ENCODE measurements around the gene FGD2.
A peak's percentile ranks its signal among the peaks of the same experiment; 100 is the strongest.
"Not testable (repeated sequence)": the region's sequence is repeated elsewhere in the genome, so short reads cannot be mapped to it uniquely, and the experiment has no call there.

FGD2 gene

GRCh38 chr6:36970892-36971842 is 34.3 kb upstream of the FGD2 start:
- no peak for DNase-seq

DNA sequence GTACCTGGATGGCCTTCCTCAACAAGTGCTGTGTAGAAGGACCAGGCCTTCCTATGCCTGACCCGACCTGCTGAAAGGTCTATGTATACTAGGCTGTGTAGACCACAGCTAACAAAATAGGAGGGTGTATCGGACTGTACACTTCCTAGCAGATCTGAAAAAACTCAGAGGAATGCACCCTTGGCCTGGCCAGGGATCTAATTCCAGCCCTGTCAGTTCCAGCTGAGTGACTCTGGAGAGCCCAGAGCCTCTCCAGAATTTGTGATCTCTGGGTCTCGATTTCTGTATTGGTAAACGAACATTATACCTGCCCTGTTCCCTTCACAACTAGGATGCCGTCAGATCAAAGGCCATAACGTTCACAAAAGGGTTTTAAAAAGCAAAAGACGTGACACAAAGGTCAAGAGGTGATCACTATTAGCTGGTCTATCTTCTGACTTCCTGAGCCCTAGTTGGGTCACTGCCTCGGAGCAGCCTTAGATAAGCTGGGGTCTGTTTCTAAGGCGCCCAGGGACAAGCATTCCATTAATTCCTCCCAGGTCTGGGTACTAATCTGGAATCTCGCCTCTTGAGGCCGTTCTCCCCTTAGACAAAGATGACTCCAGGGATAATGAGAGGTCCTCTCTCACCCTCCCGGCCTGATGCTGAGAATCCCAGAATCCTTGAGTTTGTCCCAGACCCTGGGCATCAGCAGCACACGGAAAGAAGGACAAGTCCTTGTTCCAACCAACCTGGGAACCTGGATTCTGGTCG is 33.4 kb upstream of the FGD2 start:
- no peak for DNase-seq

- DNase-seq, result no peak
Measured at GRCh38 chr6:36973190-36973589, 32.3 kb upstream of the FGD2 start.

GRCh38 chr6:36973647-36974046 is 31.8 kb upstream of the FGD2 start:
- DNase-seq, result no peak

GRCh38 chr6:36975231-36976006 is 30.0 kb upstream of the FGD2 start:
- no peak for DNase-seq

GRCh38 chr6:36976007-36976264 is 29.5 kb upstream of the FGD2 start:
- DNase-seq, result no peak

DNA sequence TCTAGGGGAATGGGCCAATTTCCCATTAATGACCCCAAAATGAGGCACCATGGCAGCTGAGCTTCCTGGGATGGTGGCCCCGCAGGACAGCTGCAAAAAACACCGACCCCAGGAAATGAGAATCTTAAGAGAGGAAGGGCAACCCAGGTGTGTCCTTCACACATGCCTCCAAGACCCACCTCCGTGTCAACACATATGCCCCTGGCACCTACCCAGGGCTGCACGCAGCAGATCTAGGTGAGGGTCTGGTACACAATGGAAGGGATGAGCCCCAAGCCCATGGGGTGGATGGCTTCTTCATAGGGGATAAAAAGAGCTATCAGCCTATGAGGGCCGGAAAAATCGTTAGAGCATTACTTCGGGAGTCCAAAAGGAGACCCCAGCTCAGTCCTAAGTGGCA is 28.9 kb upstream of the FGD2 start:
- no peak for DNase-seq

DNA sequence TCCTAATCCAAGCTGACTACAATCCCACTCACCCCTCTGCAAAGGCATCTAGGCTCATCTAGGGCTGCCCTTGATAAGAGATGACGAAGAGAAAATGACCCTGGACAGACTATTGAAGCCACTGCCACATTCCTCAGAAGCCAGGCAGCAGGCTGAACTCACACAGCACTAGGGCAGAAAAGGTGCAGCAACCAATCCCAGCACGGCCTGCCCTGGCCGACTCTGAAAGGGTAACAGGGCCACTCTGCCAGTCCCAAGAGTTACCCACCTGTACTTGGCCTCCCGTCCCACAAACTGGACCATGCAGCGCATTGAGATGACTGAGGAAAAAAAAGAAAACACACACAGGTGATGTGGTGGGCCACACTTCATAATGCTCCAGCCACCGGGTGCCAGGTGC is 28.5 kb upstream of the FGD2 start:
- no peak for DNase-seq

- DNase-seq, result no peak
Measured at GRCh38 chr6:36977470-36977941, 27.9 kb upstream of the FGD2 start.

GRCh38 chr6:36978421-36979346 is 26.8 kb upstream of the FGD2 start:
- no peak for DNase-seq

GRCh38 chr6:36979347-36979742 is 26.1 kb upstream of the FGD2 start:
- DNase-seq, result peak; percentile 30

- no peak for DNase-seq
Measured at GRCh38 chr6:36980129-36980528, 25.3 kb upstream of the FGD2 start.

DNA sequence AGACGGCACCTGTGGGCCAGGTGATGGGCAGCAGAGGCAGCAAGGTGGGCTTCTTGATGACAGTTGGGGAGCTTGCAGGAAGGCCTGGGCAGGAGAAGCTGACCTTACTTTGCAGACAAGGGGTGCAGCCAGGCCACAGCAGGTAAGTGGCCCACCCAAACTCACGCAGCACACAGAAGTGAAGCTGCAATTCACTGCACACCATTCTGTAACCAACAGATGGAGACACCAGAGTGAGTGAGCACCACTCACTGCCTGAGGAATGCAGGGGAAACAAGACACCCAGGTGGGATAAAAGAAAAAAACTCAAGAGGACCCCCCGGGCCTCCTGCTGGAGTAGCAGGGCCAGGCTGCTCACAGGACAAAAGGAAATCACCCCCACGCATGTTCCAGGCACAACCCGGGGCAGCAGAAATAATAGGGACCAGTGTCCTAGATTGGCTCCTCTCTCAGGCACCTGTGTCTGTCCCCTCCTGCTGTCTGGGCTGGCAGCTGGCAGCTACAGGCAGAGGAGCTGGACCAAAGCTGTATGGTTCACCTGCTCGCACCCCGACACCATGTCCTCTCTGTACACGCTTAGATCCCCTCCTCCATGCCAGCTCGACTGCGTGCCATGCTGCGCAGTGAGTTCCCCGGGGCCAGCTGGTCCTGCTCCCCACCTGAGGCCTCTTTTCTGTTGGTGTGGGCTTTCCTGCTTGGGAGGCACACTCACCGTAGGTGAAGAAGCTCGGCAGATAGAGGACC is 24.4 kb upstream of the FGD2 start:
- DNase-seq, result no peak

DNA sequence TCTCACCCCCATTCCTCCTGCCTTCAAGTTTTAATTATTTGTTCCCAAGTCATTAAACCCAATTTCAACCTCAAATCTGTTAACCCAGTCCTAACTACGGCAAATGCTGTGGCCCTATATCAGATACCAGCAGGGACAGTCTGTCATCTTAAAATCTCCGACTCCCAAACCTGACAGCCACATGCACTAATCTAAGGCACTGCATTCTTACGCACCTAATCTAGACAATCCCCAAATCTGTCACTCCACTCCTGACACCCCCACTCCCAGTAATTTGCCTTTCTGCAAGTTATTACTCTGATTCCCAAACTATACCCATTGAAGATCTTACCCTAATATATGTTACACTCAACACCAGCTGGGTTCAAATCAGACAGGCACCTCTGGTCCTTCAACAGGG is 21.9 kb upstream of the FGD2 start:
- no peak for DNase-seq

GRCh38 chr6:36984581-36985416 is 20.7 kb upstream of the FGD2 start:
- DNase-seq, result peak; percentile 93

- peak; percentile 23 for DNase-seq
Measured at GRCh38 chr6:36985417-36985807, 20.0 kb upstream of the FGD2 start.

GRCh38 chr6:36985808-36986703 is 19.4 kb upstream of the FGD2 start, which contains the start of gene MTCH1:
MTCH1 (minus strand) TSS chr6:36986196; CDS start chr6:36986173, 23 bp downstream.
- DNase-seq, result peak; percentile 89

DNA sequence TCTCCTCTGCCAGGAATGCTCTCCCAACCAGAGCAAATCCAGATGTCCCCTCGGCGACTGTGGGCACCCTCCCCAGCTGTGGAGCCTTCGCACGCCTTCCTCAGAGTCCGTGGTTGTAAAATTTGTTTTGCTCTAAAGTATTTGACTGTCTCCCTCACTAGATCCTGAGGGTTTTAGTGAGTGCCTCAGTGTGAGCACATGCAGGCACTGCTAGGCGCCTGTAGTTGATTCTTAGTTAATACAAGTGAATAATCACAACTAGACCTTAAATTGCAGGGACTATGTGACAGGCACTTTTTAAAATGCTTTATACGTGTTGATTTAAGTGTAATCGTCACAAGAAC is 18.8 kb upstream of the FGD2 start:
- no peak for DNase-seq

DNA sequence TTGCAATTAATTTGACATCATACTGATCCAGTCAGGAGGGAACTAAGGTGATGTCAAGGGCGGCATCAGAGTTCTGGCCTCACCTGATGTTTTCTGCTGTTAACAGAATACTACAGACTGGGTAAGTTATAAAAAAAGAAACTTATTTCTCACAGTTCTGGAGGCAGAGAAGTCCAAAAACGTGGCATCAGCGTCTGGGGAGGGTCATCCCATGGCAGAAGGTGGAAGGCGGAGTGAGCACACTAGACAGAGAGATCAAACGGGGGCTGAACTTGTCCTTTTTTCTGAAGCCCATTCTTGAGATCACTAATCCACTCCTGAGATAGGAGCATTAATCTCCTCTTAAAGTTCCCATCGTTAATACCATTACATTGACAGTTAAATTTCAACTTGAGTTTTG is 16.2 kb upstream of the FGD2 start:
- DNase-seq, result no peak

DNA sequence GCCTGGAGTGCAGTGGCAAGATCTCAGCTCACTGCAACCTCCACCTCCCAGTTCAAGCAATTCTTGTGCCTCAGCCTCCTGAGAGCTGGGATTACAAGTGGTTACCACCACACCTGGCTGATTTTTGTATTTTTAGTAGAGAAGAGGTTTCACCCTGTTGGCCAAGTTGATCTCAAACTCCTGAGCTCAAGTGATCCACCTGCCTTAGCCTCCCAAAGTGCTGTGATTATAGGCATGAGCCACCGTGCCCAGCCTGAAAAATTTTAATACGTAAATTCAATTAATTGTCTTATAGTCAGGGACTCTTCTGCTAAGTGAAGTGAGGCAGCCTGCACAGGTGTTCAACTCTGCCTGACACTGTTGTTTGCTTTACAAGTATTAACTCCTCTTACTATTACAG is 15.1 kb upstream of the FGD2 start:
- DNase-seq, result not testable (repeated sequence)

All from EL (cell line).